Ishikawa (cell line): ENCODE measurements around the gene LURAP1L.

Experiments
- CEBPB ChIP-seq: IDR thresholded peaks from 2 replicates; pipeline ENCODE4 v1.6.1; 2012
- CREB1 ChIP-seq: IDR thresholded peaks from 2 replicates; pipeline ENCODE4 v1.6.1; 2012; ENCODE audit warnings: low read depth
- EGR1 ChIP-seq: IDR thresholded peaks from 2 replicates; pipeline ENCODE4 v1.6.1; 2012
- EP300 ChIP-seq: IDR thresholded peaks from 2 replicates; pipeline ENCODE4 v1.6.1; 2012; ENCODE audit warnings: borderline replicate concordance
- FOXM1 ChIP-seq: IDR thresholded peaks from 2 replicates; pipeline ENCODE4 v1.6.1; 2012; ENCODE audit warnings: low read depth, borderline replicate concordance
- MAX ChIP-seq: IDR thresholded peaks from 2 replicates; pipeline ENCODE4 v1.6.1; 2012
- NFIC ChIP-seq: IDR thresholded peaks from 2 replicates; pipeline ENCODE4 v1.6.1; 2012
- RAD21 ChIP-seq: IDR thresholded peaks from 2 replicates; pipeline ENCODE4 v1.6.1; 2012; ENCODE audit warnings: low read depth
- REST ChIP-seq: IDR thresholded peaks from 2 replicates; pipeline ENCODE4 v1.6.1; 2012; ENCODE audit warnings: low read depth, mild to moderate bottlenecking
- TAF1 ChIP-seq: IDR thresholded peaks from 2 replicates; pipeline ENCODE4 v1.6.1; 2012; ENCODE audit warnings: low read depth, mild to moderate bottlenecking
- TCF12 ChIP-seq: IDR thresholded peaks from 2 replicates; pipeline ENCODE4 v1.6.1; 2012; ENCODE audit warnings: low read depth
- TEAD4 ChIP-seq: IDR thresholded peaks from 2 replicates; pipeline ENCODE4 v1.6.1; 2012
- USF1 ChIP-seq: IDR thresholded peaks from 2 replicates; pipeline ENCODE4 v1.6.1; 2012
- YY1 ChIP-seq: IDR thresholded peaks from 2 replicates; pipeline ENCODE4 v1.6.1; 2012; ENCODE audit warnings: low read depth
- ZBTB7A ChIP-seq: IDR thresholded peaks from 2 replicates; pipeline ENCODE4 v1.6.1; 2012; ENCODE audit warnings: low read depth

Gene LURAP1L

GRCh38 chr9:12781226-12781733, 6.5 kb downstream of the LURAP1L start:
- no peak for TF ChIP-seq USF1
- no peak for TF ChIP-seq CEBPB
- no peak for TF ChIP-seq TCF12
- TF ChIP-seq EP300, result no peak
- TF ChIP-seq RAD21, result no peak

GRCh38 chr9:12783767-12784460, 9.1 kb downstream of the LURAP1L start:
- no peak for TF ChIP-seq CREB1
- TF ChIP-seq TAF1, result no peak
- TF ChIP-seq REST, result no peak
- no peak for TF ChIP-seq EP300
- no peak for TF ChIP-seq MAX
- TF ChIP-seq RAD21, result no peak
- no peak for TF ChIP-seq YY1
- no peak for TF ChIP-seq EGR1
- no peak for TF ChIP-seq CEBPB
- TF ChIP-seq USF1, result no peak
- TF ChIP-seq TCF12, result no peak
- no peak for TF ChIP-seq FOXM1
- no peak for TF ChIP-seq NFIC
- no peak for TF ChIP-seq ZBTB7A
- TF ChIP-seq TEAD4, result no peak

GRCh38 chr9:12784461-12785259, 9.8 kb downstream of the LURAP1L start:
- TF ChIP-seq NFIC, result no peak
- TF ChIP-seq REST, result no peak

GRCh38 chr9:12785260-12785770, 10.5 kb downstream of the LURAP1L start:
- TF ChIP-seq TAF1 (no peak), CEBPB (no peak), CREB1 (no peak), ZBTB7A (no peak), NFIC (no peak), YY1 (no peak), MAX (no peak), TEAD4 (no peak), RAD21 (no peak), REST (no peak), FOXM1 (no peak), EGR1 (no peak), USF1 (no peak), TCF12 (no peak)
